Measurements from ENCODE around the gene MKNK2.

GRCh38 chr19:2100719-2101061 is 49.6 kb upstream of the MKNK2 start:
- TF ChIP-seq, protein P1, sequence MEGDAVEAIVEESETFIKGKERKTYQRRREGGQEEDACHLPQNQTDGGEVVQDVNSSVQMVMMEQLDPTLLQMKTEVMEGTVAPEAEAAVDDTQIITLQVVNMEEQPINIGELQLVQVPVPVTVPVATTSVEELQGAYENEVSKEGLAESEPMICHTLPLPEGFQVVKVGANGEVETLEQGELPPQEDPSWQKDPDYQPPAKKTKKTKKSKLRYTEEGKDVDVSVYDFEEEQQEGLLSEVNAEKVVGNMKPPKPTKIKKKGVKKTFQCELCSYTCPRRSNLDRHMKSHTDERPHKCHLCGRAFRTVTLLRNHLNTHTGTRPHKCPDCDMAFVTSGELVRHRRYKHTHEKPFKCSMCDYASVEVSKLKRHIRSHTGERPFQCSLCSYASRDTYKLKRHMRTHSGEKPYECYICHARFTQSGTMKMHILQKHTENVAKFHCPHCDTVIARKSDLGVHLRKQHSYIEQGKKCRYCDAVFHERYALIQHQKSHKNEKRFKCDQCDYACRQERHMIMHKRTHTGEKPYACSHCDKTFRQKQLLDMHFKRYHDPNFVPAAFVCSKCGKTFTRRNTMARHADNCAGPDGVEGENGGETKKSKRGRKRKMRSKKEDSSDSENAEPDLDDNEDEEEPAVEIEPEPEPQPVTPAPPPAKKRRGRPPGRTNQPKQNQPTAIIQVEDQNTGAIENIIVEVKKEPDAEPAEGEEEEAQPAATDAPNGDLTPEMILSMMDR (IDR thresholded peaks at IDR 0.05): no peak
- no peak for TF ChIP-seq POLR2A (IDR thresholded peaks at IDR 0.05)
